Stimulated activated naive B cell treated with anti-CD40 and anti-IgM and Interleukin-4, amounts not matched to agents 10 μg/mL and 1 μg/mL and 100 μg/mL, for 72 hours (primary cell): ENCODE data around the gene FOXI3.
"Not testable (repeated sequence)": the region's sequence is repeated elsewhere in the genome, so short reads cannot be mapped to it uniquely, and the experiment has no call there.

Experiments used
- ATAC-seq, 2 donors: fragments of 150-1000 bp; cut with Tn5 transposase; replicated peaks; 2 replicates each; pipeline ENCODE4 v1.10.0; 2021; ENCODE audit warnings: moderate library complexity in 1 of 2
- DNase-seq: peaks from one replicate; pipeline ENCODE4 v3.0.0; 2021
- H3K27ac Mint-ChIP-seq: one replicate; pipeline ENCODE4 v1.8.0; 2022; ENCODE audit warnings: mild to moderate bottlenecking, mixed read lengths
- H3K27me3 Mint-ChIP-seq, 2 donors: one replicate each; pipeline ENCODE4 v1.8.0; 2022; ENCODE audit warnings: mixed read lengths in 2 of 2
- H3K36me3 Mint-ChIP-seq, 2 donors: one replicate each; pipeline ENCODE4 v1.8.0; 2022; ENCODE audit warnings: mixed read lengths in 2 of 2, mild to moderate bottlenecking in 1 of 2
- H3K4me1 Mint-ChIP-seq, 2 donors: one replicate each; pipeline ENCODE4 v1.8.0; 2022; ENCODE audit warnings: mixed read lengths in 2 of 2, mild to moderate bottlenecking in 1 of 2
- H3K4me3 Mint-ChIP-seq, 2 donors: one replicate each; pipeline ENCODE4 v1.8.0; 2022; ENCODE audit warnings: mild to moderate bottlenecking in 2 of 2, mixed read lengths in 2 of 2, moderate library complexity in 1 of 2
- H3K9me3 Mint-ChIP-seq, 2 donors: one replicate each; pipeline ENCODE4 v1.8.0; 2022; ENCODE audit warnings: mixed read lengths in 2 of 2, mild to moderate bottlenecking in 1 of 2

The FOXI3 gene

GRCh38 chr2:88451811-88452564, 505 bp downstream of the FOXI3 start:
- peak overlapping the region; percentile 47 for H3K27ac Mint-ChIP-seq
- peaks cover 9 to 13% of the 10 kb centered on the region in 2 donors for H3K4me1 Mint-ChIP-seq
- peak overlapping the region; percentile 80 to 85 for H3K4me3 Mint-ChIP-seq
- no peak for DNase-seq
- H3K9me3 Mint-ChIP-seq: no peaks in the 10 kb centered on the region
- ATAC-seq: peak; percentile 63 to 67
- H3K36me3 Mint-ChIP-seq: no peaks in the 10 kb centered on the region
- H3K27me3 Mint-ChIP-seq: peaks cover 51 to 65% of the 10 kb centered on the region in 2 donors

- no peak for DNase-seq
- Mint-ChIP-seq H3K4me3 (peak overlapping the region; percentile 80 to 85), H3K27me3 (peaks cover 47 to 69% of the 10 kb centered on the region in 2 donors), H3K9me3 (no peaks in the 10 kb centered on the region), H3K27ac (peak overlapping the region; percentile 47), H3K4me1 (peaks cover 9 to 13% of the 10 kb centered on the region in 2 donors), H3K36me3 (no peaks in the 10 kb centered on the region)
- no peak for ATAC-seq
Observed at GRCh38 chr2:88450925-88451810, 1.3 kb downstream of the FOXI3 start.

- no peak for DNase-seq
- Mint-ChIP-seq H3K4me3 (no peak overlapping the region), H3K4me1 (peaks cover 9 to 13% of the 10 kb centered on the region in 2 donors), H3K27ac (no peak overlapping the region), H3K27me3 (peaks cover 43 to 69% of the 10 kb centered on the region in 2 donors), H3K9me3 (no peaks in the 10 kb centered on the region), H3K36me3 (no peaks in the 10 kb centered on the region)
- ATAC-seq: no peak
Observed at GRCh38 chr2:88450186-88450585, 2.3 kb downstream of the FOXI3 start.

DNA sequence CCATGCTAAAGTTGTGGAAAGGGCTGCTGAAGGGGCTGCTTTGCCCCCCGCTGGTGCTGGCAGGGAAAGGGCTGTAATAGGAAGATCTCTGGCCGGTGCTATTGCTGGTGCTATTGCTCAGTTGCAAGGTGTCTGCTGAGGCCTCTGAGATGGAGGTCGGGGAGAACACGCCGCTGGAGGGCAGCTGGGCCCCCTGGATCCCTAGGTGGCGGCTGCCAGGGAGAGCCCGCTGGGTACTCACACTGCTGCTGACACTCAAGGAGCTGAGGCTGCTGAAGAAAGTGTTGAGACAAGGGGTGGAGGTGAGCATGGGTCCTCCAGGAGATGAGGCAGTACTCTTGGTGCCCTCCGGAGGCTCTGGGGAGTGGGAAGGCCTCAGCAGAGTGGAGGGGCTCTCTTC, 4.2 kb downstream of the FOXI3 start:
- H3K27me3 Mint-ChIP-seq: peaks cover 38 to 74% of the 10 kb centered on the region in 2 donors

GRCh38 chr2:88443353-88443938, 9.0 kb downstream of the FOXI3 start:
- Mint-ChIP-seq H3K4me3 (no peak overlapping the region), H3K36me3 (no peaks in the 10 kb centered on the region), H3K4me1 (no peaks in the 10 kb centered on the region), H3K27ac (no peak overlapping the region), H3K27me3 (peaks cover 33 to 58% of the 10 kb centered on the region in 2 donors), H3K9me3 (no peaks in the 10 kb centered on the region)
- no peak for ATAC-seq
- DNase-seq: no peak

More for the DNA sequence above, 4.2 kb downstream of the FOXI3 start:
- peaks cover 7 to 13% of the 10 kb centered on the region in 2 donors for H3K4me1 Mint-ChIP-seq
- H3K9me3 Mint-ChIP-seq: no peaks in the 10 kb centered on the region
- no peak for ATAC-seq
- H3K4me3 Mint-ChIP-seq: no peak overlapping the region
- no peaks in the 10 kb centered on the region for H3K36me3 Mint-ChIP-seq
- no peak overlapping the region for H3K27ac Mint-ChIP-seq
- no peak for DNase-seq

DNA sequence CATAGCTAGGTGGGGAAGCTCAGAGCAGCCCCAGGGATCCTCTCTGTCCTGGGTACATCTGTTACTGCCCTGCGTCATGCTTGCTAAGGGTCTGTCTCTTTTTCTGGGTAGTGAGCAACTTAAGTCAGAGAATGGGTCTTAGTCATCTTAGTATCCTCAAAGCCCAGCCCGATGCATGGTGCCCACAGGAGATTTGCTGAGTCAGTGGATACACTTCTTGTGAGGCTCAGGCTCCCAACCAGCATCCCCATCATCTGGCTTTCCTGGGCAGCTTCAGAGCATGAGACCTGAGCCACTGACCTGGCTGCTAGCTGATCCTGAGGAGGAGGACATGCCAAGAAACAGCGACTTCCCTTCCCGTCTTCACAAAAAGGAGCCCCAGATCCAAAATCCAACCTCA, 10.0 kb downstream of the FOXI3 start:
- H3K4me1 Mint-ChIP-seq: no peaks in the 10 kb centered on the region
- ATAC-seq (no peak), DNase-seq (no peak)
- H3K27me3 Mint-ChIP-seq: peaks cover 24 to 48% of the 10 kb centered on the region in 2 donors
- no peaks in the 10 kb centered on the region for H3K9me3 Mint-ChIP-seq
- H3K4me3 Mint-ChIP-seq: no peak overlapping the region
- no peak overlapping the region for H3K27ac Mint-ChIP-seq
- no peaks in the 10 kb centered on the region for H3K36me3 Mint-ChIP-seq

DNA sequence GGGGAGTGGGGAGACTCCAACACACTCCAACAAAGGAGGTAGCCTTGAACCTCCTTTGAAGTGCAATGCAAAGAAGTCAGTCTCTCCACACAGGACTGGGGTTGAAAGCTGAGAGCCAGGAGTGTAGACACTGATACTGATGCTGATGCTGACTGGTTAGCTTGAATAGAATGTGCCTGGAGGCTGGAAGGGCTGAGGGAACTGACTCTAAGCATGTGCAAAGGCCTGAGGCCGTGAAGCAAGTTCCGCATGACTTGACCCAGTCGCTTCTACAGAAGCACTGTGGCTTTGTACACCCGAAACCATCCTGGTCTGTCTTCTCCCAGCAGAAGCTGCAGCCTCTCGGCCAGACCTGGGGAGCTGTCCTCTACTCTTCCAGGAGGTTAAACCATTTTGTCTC, 10.4 kb downstream of the FOXI3 start:
- Mint-ChIP-seq H3K9me3 (no peaks in the 10 kb centered on the region), H3K4me1 (no peaks in the 10 kb centered on the region), H3K4me3 (no peak overlapping the region), H3K27me3 (peaks cover 24 to 46% of the 10 kb centered on the region in 2 donors), H3K27ac (no peak overlapping the region), H3K36me3 (no peaks in the 10 kb centered on the region)
- peak in 1 of 2 donors; percentile 19 for ATAC-seq
- DNase-seq: no peak

- Mint-ChIP-seq H3K27me3 (peaks cover 39 to 50% of the 10 kb centered on the region in 2 donors), H3K27ac (no peak overlapping the region), H3K4me1 (no peaks in the 10 kb centered on the region), H3K4me3 (no peak overlapping the region), H3K9me3 (peaks cover 0 to 6% of the 10 kb centered on the region in 2 donors), H3K36me3 (peaks cover 0 to 2% of the 10 kb centered on the region in 2 donors)
- ATAC-seq (no peak), DNase-seq (no peak)
Observed at GRCh38 chr2:88437010-88437409, 15.5 kb downstream of the FOXI3 start.

- ATAC-seq (no peak), DNase-seq (no peak)
- Mint-ChIP-seq H3K4me1 (no peaks in the 10 kb centered on the region), H3K36me3 (peaks cover 0 to 2% of the 10 kb centered on the region in 2 donors), H3K27me3 (peaks cover 3 to 8% of the 10 kb centered on the region in 2 donors), H3K27ac (no peak overlapping the region), H3K9me3 (peaks cover 4 to 8% of the 10 kb centered on the region in 2 donors), H3K4me3 (no peak overlapping the region)
Observed at GRCh38 chr2:88429929-88430328, 22.6 kb downstream of the FOXI3 start.

GRCh38 chr2:88423733-88424132, 28.8 kb downstream of the FOXI3 start:
- H3K9me3 Mint-ChIP-seq: no peaks in the 10 kb centered on the region
- H3K27me3 Mint-ChIP-seq: peaks cover 8 to 12% of the 10 kb centered on the region in 2 donors
- no peak for DNase-seq
- ATAC-seq: no peak
- no peak overlapping the region for H3K27ac Mint-ChIP-seq
- H3K4me3 Mint-ChIP-seq: no peak overlapping the region
- no peaks in the 10 kb centered on the region for H3K4me1 Mint-ChIP-seq
- H3K36me3 Mint-ChIP-seq: no peaks in the 10 kb centered on the region

DNA sequence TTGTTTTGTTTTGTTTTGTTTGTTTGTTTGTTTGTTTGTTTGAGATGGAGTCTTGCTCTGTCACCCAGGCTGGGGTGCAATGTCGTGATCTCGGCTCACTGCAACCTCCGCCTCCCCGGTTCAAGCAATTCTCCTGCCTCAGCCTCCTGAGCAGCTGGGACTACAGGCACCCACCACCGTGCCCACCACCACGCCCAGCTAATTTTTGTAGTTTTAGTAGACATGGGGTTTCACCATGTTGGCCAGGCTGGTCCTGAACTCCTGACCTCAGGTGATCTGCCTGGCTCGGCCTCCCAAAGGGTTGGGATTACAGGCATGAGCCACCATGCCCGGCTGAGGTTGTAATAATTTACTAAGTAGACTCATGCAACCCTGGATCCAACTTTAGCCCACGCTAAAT, 33.4 kb downstream of the FOXI3 start:
- H3K36me3 Mint-ChIP-seq, DNase-seq, H3K4me3 Mint-ChIP-seq, H3K27ac Mint-ChIP-seq, H3K4me1 Mint-ChIP-seq, H3K9me3 Mint-ChIP-seq, ATAC-seq: not testable (repeated sequence)
- H3K27me3 Mint-ChIP-seq: peaks cover 13 to 28% of the 10 kb centered on the region in 2 donors

- H3K4me3 Mint-ChIP-seq: no peak overlapping the region
- H3K9me3 Mint-ChIP-seq: no peaks in the 10 kb centered on the region
- no peaks in the 10 kb centered on the region for H3K36me3 Mint-ChIP-seq
- H3K4me1 Mint-ChIP-seq: no peaks in the 10 kb centered on the region
- ATAC-seq: no peak
- H3K27ac Mint-ChIP-seq: no peak overlapping the region
- peaks cover 9 to 23% of the 10 kb centered on the region in 2 donors for H3K27me3 Mint-ChIP-seq
- no peak for DNase-seq
Observed at GRCh38 chr2:88416016-88416663, 36.4 kb downstream of the FOXI3 start.

- H3K9me3 Mint-ChIP-seq, DNase-seq, H3K27me3 Mint-ChIP-seq, ATAC-seq, H3K4me3 Mint-ChIP-seq, H3K27ac Mint-ChIP-seq, H3K4me1 Mint-ChIP-seq, H3K36me3 Mint-ChIP-seq: not testable (repeated sequence)
Observed at GRCh38 chr2:88408870-88409269, 43.6 kb downstream of the FOXI3 start.
